Activated T-cell treated with anti-CD3 and anti-CD28 coated beads for 48 hours (primary cell): ENCODE results near the gene JAKMIP1.
"Not testable (repeated sequence)": the region's sequence is repeated elsewhere in the genome, so short reads cannot be mapped to it uniquely, and the experiment has no call there.

ENCODE experiments used
- DNase-seq: peaks from one replicate; pipeline ENCODE4 v3.0.0-alpha.2; 2020; ENCODE audit warnings: low read depth

Gene JAKMIP1

DNA sequence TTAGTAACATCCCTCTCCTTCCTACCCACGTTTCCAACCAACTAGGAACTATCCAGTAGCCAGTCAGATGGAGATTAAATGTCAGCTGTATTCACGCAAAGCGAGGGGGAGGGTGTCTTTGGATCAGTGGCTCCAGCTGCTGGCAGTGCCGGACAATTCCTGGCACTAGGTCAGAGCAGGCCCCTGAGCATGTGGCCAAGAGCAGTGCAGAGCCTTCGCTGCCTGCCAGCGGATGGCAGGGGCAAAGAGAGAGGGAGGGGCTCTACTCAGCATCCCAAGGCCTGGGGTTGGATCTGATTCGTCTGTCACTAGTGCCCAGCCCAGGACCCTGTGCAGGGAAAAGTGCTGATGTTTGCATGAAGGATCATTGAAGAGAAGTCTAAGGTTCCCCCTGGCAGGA lies 28.7 kb upstream of the JAKMIP1 start:
- no peak for DNase-seq

DNA sequence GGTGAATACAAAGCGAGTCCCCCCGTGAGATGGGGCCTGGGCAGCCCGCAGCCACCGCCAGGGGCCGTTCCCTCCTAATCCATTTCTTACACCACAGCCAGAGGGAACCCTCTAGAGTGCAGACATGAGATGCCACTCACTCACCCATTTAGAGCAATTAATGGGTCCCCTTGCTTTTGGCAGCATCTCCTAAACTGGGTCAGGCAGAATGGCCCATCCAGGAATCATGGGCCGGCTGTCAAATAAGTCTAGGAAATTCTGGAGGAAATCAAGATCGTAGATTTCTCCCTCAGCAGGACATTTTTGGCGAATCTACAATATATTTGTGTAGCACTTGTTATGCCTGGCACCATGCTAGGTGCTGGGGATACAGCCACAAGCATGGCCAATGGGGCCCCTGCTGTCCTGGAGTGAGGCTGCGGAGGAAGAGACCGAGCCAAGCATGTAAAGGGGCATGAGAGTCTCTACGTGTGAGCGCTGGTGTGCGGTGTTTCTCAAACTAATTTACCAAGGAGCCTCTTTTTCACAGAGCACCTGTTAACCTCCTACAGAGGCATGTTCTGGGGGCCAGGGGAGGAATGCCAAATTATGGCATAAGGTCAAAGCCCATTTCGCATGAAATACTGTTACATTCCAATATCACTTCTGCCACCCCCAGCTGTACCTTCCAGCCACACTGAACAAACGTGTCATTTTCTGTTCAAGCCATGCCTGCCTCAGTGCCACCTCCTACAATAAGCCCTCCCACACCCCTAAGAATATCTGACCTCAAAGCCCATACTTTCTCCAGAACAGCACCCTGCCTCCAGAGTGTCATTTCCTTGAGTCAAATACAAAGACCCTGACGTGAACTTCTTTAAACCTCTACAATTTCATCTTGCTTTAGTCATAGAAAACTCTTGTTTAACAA lies 28.1 kb upstream of the JAKMIP1 start:
- no peak for DNase-seq

DNA sequence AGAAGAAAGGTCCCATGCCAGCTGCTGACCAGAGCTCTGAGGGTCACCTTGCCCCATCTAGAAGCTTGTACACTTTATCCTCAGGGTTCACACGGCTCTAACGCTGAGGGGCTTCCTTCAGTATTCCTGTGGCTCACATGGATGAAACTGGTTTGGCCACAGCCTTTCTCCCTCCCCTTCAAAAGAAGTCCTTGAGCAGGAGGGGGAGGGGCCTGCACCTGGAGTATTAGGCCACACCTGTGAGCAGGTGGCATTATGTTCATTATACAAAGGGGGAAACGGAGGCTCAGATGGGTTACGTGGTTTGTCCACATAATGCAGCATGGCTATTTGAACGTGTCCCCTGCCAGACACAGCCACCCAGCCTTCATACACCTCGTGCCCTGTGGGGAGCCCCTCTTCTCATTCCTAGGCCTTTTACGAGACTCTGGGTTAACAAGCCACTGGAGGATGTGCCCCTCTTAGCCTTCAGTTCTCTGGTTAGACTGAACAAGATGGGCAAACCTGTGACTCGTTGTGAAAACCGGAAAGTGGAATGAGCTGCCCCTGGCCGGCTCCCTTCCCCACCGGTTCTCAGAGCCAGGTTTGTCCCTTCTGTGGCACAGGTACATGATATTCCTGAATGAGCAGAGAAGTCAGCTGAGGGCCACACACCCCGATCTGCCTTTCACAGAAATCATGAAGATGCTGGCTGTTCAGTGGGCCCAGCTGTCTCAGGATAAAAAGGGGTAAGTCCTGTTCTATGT lies 27.2 kb upstream of the JAKMIP1 start:
- no peak for DNase-seq

DNA sequence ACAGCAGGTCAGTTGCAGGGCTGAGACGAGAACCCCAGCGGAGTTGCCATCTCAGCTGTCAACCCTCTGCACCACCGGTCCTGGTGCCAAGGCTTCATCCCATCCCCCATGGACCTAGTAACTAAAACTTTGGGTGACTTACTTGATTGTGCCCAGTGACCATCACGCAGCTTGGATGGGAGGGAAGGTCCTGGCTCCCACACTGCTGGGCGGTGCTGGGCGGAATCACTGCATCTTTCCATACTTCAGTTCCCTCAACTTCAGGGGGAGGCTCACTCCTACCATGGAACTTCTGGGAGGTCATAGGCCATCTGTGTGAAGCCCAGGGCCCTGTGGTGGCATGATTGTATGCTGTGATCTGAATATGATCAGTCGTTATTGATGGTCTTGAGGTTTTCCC lies 26.2 kb upstream of the JAKMIP1 start:
- no peak for DNase-seq

DNA sequence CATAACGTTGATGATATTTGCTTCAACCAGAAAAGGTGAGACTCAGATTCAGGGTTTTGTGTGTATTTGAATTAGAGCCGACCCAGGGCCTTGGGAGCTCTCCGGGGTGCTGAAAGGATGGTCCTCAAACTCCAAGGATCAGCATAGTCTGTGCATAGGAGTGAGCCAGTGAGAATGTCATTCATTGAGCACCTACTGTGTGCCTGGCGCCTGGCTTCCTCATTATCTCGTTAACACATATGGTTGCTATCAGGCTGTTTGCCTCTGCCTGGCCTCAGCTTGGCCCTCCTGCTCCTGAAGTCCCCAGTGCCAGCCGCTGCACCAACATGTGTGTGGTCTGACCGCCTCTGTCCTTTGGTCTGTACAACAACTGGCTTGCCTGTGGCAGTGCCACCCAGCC lies 25.1 kb upstream of the JAKMIP1 start:
- no peak for DNase-seq

DNA sequence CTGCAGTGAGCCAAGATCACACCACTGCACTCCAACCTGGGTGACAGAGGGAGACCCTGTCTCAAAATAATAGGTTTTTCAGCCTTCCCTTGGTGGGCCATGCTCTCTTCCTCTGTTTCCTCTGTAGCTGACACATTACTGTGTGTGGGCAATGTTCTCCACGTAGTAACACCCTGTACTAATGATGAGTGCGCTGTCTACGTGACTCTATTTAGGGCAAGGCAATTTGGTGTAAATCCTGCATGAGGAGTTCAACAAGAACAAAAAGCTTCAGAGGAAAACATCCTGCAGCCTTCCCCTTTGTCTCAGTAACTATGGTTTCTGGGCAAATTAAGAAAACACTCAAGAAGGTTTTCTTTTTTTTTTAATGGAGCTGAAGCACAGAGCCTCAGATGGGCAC lies 24.4 kb upstream of the JAKMIP1 start:
- DNase-seq: no peak

DNA sequence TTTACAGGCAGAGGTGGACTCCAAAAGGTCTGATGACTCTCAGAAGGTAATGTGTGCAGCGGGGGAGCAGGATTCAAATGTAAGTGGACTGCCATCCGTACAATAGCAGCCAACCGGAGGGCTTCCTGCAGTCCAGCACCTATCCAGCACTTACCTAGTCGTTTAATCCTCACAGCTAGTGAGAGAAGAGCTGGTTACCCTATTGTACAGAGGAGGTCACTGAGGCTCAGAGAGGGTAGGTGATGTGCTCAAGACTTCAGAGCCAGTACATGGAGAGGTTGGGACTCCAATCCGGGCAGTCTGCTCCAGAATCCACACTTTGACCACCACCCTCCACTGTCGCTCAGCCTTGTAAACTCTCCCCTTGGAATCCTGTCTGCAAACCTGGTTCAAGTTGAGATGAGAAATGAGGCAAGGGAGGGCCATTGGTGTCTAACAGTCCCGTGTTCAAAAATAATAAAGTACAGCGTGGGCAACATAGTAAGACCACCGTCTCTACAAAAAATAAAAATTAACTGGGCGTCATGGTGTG lies 22.5 kb upstream of the JAKMIP1 start:
- DNase-seq: no peak

DNA sequence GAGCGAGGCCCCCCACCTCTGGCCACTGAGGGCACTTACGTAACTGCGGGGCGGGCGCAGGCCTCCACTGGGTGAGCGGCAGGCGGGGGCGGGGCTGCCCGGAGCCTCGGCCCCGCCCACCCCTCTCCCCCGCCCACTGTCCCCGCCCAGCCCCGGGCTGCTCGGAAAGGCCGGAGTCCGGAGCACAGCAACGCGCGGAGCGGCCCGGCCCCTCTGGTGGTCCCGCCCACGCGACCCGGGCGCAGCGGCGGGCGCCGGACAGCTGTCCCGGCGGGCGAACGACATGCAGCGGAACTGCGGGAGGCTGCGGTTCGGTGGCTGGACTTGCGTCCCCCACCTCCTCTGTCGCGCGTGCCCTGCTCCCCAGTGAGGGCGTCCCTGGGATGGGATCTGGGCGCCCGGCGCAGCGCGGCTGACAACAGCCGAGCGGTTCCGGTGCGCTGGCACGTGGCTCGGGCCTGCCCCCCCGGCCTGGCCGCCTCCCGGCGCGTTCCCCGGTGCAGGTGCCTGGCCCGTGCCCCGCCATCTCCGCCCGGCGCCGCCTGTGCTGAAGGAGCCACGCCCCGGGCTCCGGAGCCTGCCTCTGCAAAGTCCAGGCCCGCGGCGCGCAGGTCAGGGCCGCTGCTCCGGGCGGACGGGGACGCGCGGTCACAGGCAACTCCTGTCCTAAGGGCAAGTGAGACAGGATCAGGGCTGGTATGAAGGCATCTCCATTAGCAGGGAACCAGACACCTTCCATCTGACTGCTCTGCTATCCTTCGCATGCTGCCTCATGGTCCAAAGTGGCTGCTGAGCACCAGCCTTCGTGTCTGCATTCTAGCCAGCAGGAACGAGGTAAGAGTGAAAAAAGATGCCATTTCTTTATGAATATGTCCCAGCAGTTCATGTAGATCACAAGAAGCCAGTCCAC lies 21.8 kb upstream of the JAKMIP1 start:
- peak; percentile 15 for DNase-seq

DNA sequence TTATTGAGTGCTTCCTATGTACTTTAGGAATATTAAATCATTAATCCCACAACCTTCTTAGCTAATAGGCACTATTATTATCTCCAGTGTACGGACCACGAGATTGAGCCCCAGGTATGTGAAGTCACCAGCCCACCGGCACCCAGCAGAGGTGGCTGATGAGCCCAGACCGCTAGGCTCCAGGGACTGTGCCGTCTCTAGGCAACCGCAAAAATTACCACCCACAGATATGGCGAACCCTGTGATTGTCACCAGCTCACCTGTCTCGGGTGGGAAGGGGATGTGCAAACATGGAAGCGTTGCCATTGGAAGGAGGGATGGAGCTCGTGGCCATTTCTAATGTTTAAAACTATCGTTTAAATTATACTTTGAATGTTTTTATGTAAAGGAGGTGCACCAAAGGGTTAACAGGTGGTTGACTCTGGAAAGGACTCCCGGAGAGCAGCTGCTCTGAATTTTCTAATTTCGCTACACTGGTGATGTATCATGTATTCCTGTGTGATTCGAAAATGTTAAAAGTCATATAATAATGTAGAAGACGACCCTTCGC lies 21.0 kb upstream of the JAKMIP1 start:
- no peak for DNase-seq

DNA sequence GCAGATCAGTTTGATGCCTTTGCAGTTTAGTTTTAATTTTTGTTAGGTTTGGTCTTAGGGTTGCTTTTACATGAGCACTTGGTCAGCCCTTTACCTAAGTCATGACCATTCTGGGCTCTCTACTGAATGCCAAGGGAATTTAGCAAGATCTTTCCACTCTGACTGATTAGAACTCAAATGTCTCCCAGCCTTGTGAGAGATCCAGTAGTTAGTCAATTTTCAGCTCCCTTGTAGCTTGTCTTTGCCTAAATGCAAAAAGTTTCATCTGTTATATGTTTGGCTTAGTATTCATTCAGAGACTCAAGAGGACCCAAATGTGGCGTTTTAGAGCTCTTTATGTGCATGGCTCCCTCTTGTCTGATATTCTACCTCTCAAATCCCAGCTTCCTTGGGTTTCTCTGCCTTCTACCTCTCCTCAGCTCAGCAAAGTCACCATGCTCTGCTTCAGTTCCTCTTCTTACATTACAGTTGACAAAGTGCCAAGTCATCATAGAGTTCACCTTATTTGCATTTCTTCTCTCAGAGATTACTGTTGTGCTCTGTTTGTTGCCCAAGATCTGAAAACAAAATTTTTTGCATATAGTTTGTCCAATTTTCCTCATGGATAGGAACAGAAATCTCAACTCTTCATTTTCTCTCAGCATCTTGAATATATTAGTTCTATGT lies 17.5 kb upstream of the JAKMIP1 start:
- no peak for DNase-seq

DNA sequence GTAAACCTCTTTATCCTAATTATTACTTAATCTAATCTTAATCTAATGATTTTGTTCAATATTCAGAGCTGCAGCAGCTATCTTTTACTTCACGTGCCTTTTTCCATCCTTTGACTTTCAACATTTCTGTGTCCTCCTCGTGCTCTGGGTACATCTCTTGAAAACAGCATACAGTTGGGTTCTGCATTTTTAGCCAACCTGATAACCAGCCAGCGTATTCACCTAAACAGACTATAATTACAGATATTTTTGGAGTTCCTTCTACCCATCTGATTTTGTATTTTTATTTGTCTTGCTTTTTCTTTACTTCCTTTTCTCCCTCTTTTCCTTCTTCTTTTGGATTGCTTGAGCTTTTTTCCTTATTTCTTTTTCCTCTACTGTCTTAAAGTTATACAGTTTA lies 16.2 kb upstream of the JAKMIP1 start:
- no peak for DNase-seq

DNA sequence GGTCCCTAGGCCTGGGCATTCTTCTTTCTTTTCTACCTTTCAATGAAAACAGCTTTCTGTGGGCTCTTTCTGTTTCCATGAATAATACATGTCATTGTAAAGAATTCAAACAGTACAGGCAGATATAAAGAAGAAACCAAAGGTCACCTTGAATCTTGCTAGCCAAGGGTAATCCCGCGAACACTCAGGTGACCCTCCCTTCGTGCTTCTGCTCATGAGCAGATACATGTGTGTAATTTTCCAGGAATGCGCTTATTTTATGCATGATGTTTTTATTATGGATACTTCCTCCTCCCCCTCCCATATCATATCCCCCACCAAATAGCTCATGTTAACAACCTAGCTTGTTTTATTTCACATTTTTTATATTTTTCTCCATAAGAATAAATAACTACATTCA lies 9.6 kb upstream of the JAKMIP1 start:
- DNase-seq: no peak

DNA sequence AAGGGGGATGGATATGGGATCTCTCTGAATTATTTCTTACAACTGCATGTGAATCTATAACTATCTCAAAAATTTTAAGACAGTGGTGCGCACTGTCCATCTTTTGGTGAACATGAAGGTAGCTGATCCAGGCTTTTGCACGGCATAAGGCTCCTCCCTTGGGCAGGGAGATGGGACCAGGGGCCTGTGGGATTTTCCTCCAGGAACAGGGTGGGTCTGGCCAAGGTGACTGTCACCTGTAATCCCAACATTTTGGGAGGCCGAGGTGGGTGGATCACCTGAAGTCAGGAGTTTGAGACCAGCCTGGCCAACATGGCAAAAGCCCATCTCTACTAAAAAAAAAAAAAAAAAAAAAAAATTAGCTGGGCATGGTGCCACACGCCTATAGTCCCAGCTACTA lies 8.9 kb upstream of the JAKMIP1 start:
- DNase-seq: not testable (repeated sequence)

DNA sequence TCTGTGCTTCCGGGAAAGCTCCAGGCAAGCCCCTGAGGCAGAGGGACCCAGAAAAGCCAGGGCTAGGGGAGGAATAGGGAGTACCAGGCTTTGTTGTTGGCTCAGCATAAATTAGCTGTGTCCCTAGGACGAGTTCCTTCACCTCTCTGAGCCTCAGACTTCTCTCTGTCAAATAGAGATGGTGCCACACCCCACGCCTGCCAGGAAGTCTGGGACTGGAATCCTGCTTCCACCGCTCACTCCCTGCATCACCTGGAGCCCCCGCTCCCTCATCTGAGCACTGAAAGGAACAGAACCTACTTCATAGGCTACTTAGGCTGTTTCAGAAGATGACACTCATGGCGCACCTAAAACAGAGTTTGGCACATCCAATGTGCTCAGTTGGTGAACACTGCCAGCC lies 8.1 kb upstream of the JAKMIP1 start:
- no peak for DNase-seq

DNA sequence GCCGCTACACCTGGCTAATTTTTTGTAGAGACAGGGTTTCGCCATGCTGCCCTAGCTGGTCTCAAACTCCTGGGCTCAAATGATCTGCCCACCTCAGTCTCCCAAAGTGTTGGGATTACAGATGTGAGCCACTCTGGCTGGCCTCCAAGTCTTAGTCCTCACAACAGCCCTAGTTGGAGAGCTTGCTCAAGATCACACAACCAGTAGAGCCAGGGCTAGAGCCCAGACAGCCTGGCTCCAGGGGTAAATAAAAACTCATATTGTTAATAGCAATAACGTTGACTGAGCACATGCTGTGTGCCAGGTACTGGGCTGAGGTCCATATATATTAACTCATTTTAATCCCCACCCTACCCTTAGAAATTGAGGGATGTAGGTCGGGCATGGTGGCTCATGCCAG lies 7.3 kb upstream of the JAKMIP1 start:
- no peak for DNase-seq

DNA sequence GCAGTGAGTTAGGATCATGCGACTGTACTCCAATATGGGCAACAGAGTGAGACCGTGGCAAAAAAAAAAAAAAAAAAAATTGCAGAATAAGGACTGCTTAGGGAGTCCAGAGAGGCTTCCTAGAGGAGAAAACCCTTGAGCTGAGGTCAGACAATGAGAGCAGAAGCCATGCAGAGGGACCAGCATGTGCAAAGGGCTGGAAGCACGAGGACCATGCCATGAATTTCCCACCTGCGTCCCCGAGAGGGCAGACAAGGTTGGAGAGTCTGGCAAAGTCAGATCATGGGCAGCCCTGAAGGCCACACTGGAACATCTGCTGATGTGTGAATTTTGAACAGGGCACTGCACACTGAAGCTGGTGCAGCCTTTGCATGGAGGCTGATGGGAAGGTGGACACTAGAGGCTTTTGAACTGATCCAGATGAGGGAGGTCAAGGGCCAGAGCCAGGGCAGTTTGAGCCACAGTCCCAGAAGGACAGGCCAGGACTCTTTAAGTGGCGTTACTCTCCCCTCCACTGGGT lies 6.5 kb upstream of the JAKMIP1 start:
- no peak for DNase-seq

DNA sequence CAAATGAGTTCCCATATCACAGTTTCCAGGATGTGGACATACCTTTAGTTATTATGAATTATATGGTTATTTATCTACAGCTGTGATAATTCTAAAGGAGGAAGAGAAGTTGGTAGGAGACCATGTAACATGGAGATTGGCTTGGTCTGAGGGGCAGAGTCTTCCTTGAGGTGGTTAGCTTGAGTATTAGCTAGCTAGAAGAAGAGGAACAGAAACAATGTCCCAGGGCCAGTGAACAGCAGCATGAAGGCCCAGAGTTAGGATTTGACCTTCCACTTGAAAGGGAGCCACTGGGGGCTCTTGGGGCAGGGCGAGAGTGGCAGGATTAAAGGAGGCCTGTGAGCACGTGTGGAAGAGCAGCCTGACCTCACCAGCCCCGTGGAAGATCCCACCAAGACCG lies 5.6 kb upstream of the JAKMIP1 start:
- no peak for DNase-seq

DNA sequence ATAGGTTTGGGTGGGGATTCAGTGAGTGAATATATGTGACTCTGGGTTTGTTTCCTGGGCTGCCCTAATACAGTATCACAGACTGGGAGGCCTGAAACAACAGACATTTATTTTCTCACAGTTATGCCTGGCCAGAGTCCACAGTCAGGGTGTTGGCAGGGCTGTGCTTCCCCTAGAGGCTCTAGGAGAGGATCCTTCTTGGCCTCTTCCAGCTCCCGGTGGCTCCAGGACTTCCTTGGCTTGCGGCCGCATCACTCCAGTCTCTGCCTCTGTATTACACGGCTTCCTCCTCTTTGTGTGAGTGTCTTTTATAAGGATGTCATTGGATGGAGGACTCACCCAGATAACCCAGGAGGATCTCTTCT lies 5.2 kb upstream of the JAKMIP1 start:
- DNase-seq: no peak

DNA sequence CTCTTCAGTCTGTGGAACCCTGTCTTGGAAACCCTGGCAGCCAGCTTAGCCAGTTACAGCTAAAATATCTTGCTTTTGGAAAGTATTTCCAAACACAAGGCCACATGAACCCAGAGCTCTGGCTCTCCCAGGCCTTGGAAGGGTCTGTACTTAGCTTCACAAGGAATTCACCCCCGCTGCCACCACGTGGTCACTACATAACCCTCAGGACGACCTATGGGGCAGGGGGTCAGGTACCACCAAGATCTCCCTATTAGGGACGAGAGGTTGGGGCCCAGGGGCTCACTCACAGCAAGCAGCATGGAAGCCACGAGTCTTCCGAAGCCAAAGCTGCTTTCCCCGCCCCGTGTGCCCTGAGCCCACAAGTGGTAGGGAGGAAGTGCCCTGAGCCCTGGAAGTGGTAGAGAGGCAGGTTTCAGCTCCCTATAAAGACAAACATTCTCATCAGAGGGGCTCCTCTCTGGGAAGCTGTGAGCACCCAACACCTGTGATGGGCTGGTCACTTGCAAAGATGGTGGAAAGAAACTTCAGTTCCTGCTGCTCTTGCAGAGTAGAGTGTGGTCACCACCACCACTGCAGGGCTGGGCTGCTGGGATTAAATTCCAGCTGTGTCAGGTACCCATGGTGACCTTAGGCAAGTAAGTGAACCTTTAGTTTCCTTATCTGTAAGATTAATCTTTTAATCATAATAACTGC lies 4.7 kb upstream of the JAKMIP1 start:
- DNase-seq: no peak

DNA sequence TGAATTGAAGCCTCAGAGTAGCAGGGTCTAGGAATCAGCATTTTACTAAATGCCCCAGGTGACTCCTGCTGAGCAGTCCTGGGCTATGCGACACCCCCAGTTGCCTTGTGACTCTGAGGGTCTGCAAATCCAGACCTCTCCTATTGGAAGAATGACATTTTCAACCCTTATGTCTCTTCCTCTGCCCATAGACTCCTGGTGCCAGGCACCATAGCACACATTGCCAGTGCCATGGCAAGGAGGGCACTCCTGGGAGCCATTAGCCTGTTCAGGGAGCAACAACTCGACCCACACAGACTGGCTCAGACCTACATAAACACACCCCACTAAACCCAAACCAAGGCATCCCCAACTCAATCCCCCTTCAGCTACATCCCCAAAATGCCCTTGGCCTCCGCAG lies 3.7 kb upstream of the JAKMIP1 start:
- no peak for DNase-seq
